Keratinocyte (primary cell): ENCODE measurements around the gene CES2.

Experiments
- CTCF ChIP-seq, 3 experiments: IDR thresholded peaks in 1 of 3; conservative IDR thresholded peaks in 1 of 3; optimal IDR thresholded peaks in 1 of 3; 2 replicates in 2 of 3; 3 replicates in 1 of 3; pipeline versions ENCODE3 to v1.5.1; 2011; ENCODE audit warnings: low read length in 3 of 3, mild to moderate bottlenecking in 3 of 3, moderate library complexity in 2 of 3, control low read depth in 1 of 3, inconsistent platforms in 1 of 3; ENCODE audit not compliant: insufficient read depth in 2 of 3; ENCODE audit errors: extremely low read depth in 1 of 3
- EZH2 ChIP-seq: IDR thresholded peaks from one replicate; pipeline ENCODE4 v1.6.1; 2012; ENCODE audit warnings: inconsistent platforms, mild to moderate bottlenecking, low read length, moderate library complexity

DNA sequence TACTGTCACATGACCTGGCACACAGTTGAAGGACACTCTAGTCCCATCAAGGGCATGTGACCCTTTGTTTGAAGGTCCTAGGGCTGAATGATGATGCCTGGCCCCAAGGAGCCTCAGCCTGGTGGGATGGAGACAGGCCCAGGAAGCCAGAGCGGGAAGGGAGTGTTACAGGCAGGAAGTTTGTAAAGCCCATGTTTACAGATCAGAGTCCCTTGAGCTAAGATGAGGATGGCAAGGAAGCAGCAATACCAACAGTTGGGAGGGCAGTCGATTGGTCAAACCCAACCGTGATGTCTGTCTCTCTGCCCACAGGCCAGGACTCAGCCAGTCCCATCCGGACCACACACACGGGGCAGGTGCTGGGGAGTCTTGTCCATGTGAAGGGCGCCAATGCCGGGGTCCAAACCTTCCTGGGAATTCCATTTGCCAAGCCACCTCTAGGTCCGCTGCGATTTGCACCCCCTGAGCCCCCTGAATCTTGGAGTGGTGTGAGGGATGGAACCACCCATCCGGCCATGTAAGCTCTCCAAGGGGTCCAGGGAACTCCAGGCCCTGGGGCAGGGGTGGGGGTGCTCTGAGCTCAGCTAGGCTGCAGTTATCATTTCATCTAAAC is 2.5 kb downstream of the CES2 start:
- TF ChIP-seq CTCF (optimal IDR thresholded peaks at IDR 0.05 in 1 of 3, IDR thresholded peaks at IDR 0.05 in 1 of 3, conservative IDR thresholded peaks at IDR 0.05 in 1 of 3; ENCODE audit: extremely low read depth in 1 of 3, insufficient read depth in 2 of 3, low read length in 3 of 3) (no peak), EZH2 (no peak)
